ENCODE measurements around the gene BLTP2. TPM values are rescaled to one million over a fixed set of nuclear protein-coding genes. Genes with fewer than 3 reads are reported as not detected.

The BLTP2 gene
- total and polyA plus RNA-seq, 10 of the 15 experiments (the other 5 are each of a cell fraction or from before 2014, with no cell fraction given) = 14.2 to 151 (median 78.1) TPM

DNA sequence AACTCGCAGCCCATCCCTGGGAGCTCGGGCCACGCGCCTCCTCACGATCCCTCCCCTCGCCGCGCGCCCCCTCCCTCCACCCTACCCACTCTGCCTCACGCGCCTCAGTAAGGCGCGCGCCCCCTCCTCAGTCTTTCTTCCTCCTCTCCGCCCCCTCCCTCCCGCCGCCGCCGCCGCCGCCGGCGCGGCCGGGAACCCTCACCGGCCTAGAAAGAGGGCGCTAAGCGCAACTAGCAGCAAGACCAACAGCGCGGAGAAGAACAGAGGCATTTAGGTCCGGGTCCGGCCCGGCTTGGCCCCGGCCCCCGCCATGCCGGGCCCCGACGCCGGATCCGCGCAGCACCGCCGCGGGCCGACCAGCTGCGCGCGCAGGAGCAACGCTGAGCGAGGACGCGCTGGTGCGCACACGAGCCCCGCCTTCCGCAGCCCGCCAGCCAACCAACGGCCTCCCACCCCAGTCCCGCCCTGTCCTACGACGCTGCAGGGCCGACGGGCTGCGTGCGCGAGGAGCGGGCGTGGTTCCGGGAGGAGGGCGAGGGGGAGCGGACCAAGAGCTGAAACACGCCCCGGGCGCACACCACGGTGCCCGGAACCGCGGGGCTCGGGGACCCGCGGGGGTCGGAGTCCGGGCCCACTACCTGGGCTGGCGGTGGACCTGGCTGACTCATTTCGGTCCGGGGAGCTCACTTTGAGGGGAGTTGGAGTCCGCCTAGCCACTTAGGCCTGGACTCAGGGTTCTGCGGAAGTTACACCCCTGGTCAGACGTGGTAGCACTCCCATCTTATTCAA is at the start of gene BLTP2 (continued):
- TF ChIP-seq, protein P1, sequence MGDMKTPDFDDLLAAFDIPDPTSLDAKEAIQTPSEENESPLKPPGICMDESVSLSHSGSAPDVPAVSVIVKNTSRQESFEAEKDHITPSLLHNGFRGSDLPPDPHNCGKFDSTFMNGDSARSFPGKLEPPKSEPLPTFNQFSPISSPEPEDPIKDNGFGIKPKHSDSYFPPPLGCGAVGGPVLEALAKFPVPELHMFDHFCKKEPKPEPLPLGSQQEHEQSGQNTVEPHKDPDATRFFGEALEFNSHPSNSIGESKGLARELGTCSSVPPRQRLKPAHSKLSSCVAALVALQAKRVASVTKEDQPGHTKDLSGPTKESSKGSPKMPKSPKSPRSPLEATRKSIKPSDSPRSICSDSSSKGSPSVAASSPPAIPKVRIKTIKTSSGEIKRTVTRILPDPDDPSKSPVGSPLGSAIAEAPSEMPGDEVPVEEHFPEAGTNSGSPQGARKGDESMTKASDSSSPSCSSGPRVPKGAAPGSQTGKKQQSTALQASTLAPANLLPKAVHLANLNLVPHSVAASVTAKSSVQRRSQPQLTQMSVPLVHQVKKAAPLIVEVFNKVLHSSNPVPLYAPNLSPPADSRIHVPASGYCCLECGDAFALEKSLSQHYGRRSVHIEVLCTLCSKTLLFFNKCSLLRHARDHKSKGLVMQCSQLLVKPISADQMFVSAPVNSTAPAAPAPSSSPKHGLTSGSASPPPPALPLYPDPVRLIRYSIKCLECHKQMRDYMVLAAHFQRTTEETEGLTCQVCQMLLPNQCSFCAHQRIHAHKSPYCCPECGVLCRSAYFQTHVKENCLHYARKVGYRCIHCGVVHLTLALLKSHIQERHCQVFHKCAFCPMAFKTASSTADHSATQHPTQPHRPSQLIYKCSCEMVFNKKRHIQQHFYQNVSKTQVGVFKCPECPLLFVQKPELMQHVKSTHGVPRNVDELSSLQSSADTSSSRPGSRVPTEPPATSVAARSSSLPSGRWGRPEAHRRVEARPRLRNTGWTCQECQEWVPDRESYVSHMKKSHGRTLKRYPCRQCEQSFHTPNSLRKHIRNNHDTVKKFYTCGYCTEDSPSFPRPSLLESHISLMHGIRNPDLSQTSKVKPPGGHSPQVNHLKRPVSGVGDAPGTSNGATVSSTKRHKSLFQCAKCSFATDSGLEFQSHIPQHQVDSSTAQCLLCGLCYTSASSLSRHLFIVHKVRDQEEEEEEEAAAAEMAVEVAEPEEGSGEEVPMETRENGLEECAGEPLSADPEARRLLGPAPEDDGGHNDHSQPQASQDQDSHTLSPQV (IDR thresholded peaks at IDR 0.05) = no peak
- TF ChIP-seq KLF5 (IDR thresholded peaks at IDR 0.05; ENCODE audit: partially characterized antibody) (peak; percentile 77), MTA2 (IDR thresholded peaks at IDR 0.05; ENCODE audit: low read depth) (no peak; the same call in 1 of the 2 replicates), RBBP5 (conservative IDR thresholded peaks at IDR 0.05) (no peak), JUND (IDR thresholded peaks at IDR 0.05; ENCODE audit: low read depth, low read length) (no peak), SMC3 (IDR thresholded peaks at IDR 0.05; ENCODE audit: borderline replicate concordance, low read length) (no peak), ETV6 (conservative IDR thresholded peaks at IDR 0.05 in 1 of 2, IDR thresholded peaks at IDR 0.05 in 1 of 2; ENCODE audit: borderline replicate concordance in 1 of 2, low read depth in 1 of 2) (no peak), SPI1 (IDR thresholded peaks at IDR 0.05; ENCODE audit: borderline replicate concordance, insufficient read depth, low read depth, low read length) (no peak), CREM (IDR thresholded peaks at IDR 0.05; ENCODE audit: low read depth) (peak; percentile 80)
